ENCODE results near the gene SCFD2. TPM values are rescaled to one million over a fixed set of nuclear protein-coding genes. Genes with fewer than 3 reads are reported as not detected.

Gene SCFD2
- total and polyA plus RNA-seq, 4 donors = 5.2 to 28.7 (median 16.4) TPM

GRCh38 chr4:52844596-52844995, 521.3 kb downstream of the SCFD2 start:
- Histone ChIP-seq H3K36me3 (ENCODE audit: control insufficient read depth in 4 of 4, insufficient read depth in 4 of 4, low read length in 4 of 4) (no peaks in the 10 kb centered on the region), H3K27ac (ENCODE audit: low read depth in 1 of 2, low read length in 1 of 2) (no peak overlapping the region)

GRCh38 chr4:52843958-52844357, 521.9 kb downstream of the SCFD2 start:
- DNase-seq (no peak), ATAC-seq (ENCODE audit: insufficient read depth, low FRiP score) (no peak)
- H3K27me3 ChIP-seq (ENCODE audit: control insufficient read depth in 3 of 3, insufficient read depth in 3 of 3, low read length in 2 of 3) = no peaks in the 10 kb centered on the region
- H3K27ac ChIP-seq (ENCODE audit: low read depth in 1 of 2, low read length in 1 of 2) = no peak overlapping the region
- no peak overlapping the region for H3K4me3 ChIP-seq
- TF ChIP-seq CTCF (IDR thresholded peaks at IDR 0.05; ENCODE audit: control extremely low read depth, extremely low read depth) = no peak
- 27 to 57% methylated on average over 3 of the region's 3 CpGs for WGBS, 2 donors
- no peaks in the 10 kb centered on the region for H3K36me3 ChIP-seq (ENCODE audit: control insufficient read depth in 4 of 4, insufficient read depth in 4 of 4, low read length in 4 of 4)
- H3K4me1 ChIP-seq (ENCODE audit: control insufficient read depth in 5 of 5, insufficient read depth in 5 of 5, low read length in 5 of 5) = peaks cover 8 to 34% (median 10%) of the 10 kb centered on the region in 5 donors
- no peaks in the 10 kb centered on the region for H3K9me3 ChIP-seq (ENCODE audit: control insufficient read depth in 4 of 4, insufficient read depth in 3 of 4, low read length in 3 of 4)
- no peak overlapping the region for H3K9ac ChIP-seq (ENCODE audit: insufficient read depth in 1 of 2, low read length in 2 of 2)

More at GRCh38 chr4:52844596-52844995, 521.3 kb downstream of the SCFD2 start:
- Histone ChIP-seq H3K27me3 (ENCODE audit: control insufficient read depth in 3 of 3, insufficient read depth in 3 of 3, low read length in 2 of 3) (no peaks in the 10 kb centered on the region), H3K4me3 (no peak overlapping the region), H3K9me3 (ENCODE audit: control insufficient read depth in 4 of 4, insufficient read depth in 3 of 4, low read length in 3 of 4) (no peaks in the 10 kb centered on the region), H3K4me1 (ENCODE audit: control insufficient read depth in 5 of 5, insufficient read depth in 5 of 5, low read length in 5 of 5) (peaks cover 8 to 28% (median 10%) of the 10 kb centered on the region in 5 donors), H3K9ac (ENCODE audit: insufficient read depth in 1 of 2, low read length in 2 of 2) (no peak overlapping the region)
- DNase-seq (no peak), ATAC-seq (ENCODE audit: insufficient read depth, low FRiP score) (no peak)
- 97% methylated on average over 2 of the region's 2 CpGs for WGBS, 2 donors
- no peak for TF ChIP-seq CTCF (IDR thresholded peaks at IDR 0.05; ENCODE audit: control extremely low read depth, extremely low read depth)

- H3K36me3 ChIP-seq (ENCODE audit: control insufficient read depth in 4 of 4, insufficient read depth in 4 of 4, low read length in 4 of 4) = no peaks in the 10 kb centered on the region
- WGBS, 2 donors = 85 to 94% methylated on average over 2 of the region's 2 CpGs
- H3K4me3 ChIP-seq = no peak overlapping the region
- no peak overlapping the region for H3K27ac ChIP-seq (ENCODE audit: low read depth in 1 of 2, low read length in 1 of 2)
- no peak for TF ChIP-seq CTCF (IDR thresholded peaks at IDR 0.05; ENCODE audit: control extremely low read depth, extremely low read depth)
- no peaks in the 10 kb centered on the region for H3K27me3 ChIP-seq (ENCODE audit: control insufficient read depth in 3 of 3, insufficient read depth in 3 of 3, low read length in 2 of 3)
- DNase-seq (no peak), ATAC-seq (ENCODE audit: insufficient read depth, low FRiP score) (no peak)
- H3K9me3 ChIP-seq (ENCODE audit: control insufficient read depth in 4 of 4, insufficient read depth in 3 of 4, low read length in 3 of 4) = no peaks in the 10 kb centered on the region
- H3K4me1 ChIP-seq (ENCODE audit: control insufficient read depth in 5 of 5, insufficient read depth in 5 of 5, low read length in 5 of 5) = peaks cover 5 to 34% (median 14%) of the 10 kb centered on the region in 5 donors
- H3K9ac ChIP-seq (ENCODE audit: insufficient read depth in 1 of 2, low read length in 2 of 2) = no peak overlapping the region
Measured at GRCh38 chr4:52843351-52843750, 522.5 kb downstream of the SCFD2 start.

GRCh38 chr4:52842792-52843191, 523.1 kb downstream of the SCFD2 start:
- TF ChIP-seq CTCF (IDR thresholded peaks at IDR 0.05; ENCODE audit: control extremely low read depth, extremely low read depth) = no peak
- H3K4me1 ChIP-seq (ENCODE audit: control insufficient read depth in 5 of 5, insufficient read depth in 5 of 5, low read length in 5 of 5) = peaks cover 5 to 35% (median 14%) of the 10 kb centered on the region in 5 donors
- DNase-seq (peak in 1 of 3 donors; percentile 40), ATAC-seq (ENCODE audit: insufficient read depth, low FRiP score) (no peak)
- WGBS, 2 donors = 90 to 92% methylated on average over 3 of the region's 3 CpGs
- no peak overlapping the region for H3K9ac ChIP-seq (ENCODE audit: insufficient read depth in 1 of 2, low read length in 2 of 2)
- H3K27me3 ChIP-seq (ENCODE audit: control insufficient read depth in 3 of 3, insufficient read depth in 3 of 3, low read length in 2 of 3) = no peaks in the 10 kb centered on the region
- no peak overlapping the region for H3K27ac ChIP-seq (ENCODE audit: low read depth in 1 of 2, low read length in 1 of 2)
- H3K4me3 ChIP-seq = no peak overlapping the region
- H3K36me3 ChIP-seq (ENCODE audit: control insufficient read depth in 4 of 4, insufficient read depth in 4 of 4, low read length in 4 of 4) = no peaks in the 10 kb centered on the region
- no peaks in the 10 kb centered on the region for H3K9me3 ChIP-seq (ENCODE audit: control insufficient read depth in 4 of 4, insufficient read depth in 3 of 4, low read length in 3 of 4)

All from lung (tissue), 12 donors.